Measurements from ENCODE around the gene GRID1. TPM values are rescaled to one million over a fixed set of nuclear protein-coding genes. Genes with fewer than 3 reads are reported as not detected.

Gene GRID1
- polyA plus RNA-seq, 4 donors = 0.27 to 1.1 (median 0.40) TPM; not detected in 1

DNA sequence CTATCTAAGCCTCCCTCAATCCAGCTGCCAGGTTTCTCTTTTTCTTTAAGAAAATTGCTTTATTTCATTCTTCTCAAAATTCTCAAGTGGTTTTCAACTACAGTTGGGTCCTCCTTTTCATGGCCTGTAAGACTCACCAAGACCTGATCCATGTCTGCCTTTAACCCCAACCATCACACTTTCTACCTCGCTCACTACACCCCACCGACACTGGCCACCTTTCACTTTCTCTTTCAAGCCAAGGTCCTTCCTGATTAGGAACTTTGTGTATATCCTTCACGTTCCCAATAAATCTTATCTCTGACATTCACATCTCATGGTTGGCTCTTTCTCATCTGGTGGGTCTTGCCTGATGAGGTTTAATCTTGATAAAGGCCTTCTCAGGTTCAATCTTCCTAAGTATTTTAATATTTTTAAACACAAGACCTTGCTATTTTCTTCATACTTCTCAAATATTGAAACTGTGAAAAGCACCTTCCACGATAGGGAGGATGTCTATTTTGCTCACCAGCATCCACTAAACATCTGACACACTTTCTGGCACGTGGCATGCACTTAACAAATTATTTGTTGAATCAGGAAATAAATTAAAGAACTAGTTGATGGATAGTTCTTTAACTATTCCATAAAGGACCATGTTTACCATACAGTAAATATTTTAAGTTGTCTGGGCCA lies 624.8 kb downstream of the GRID1 start:
- Histone ChIP-seq H3K9me3 (ENCODE audit: control insufficient read depth in 2 of 2, insufficient read depth in 1 of 2, low read depth in 1 of 2, low read length in 1 of 2) (no peaks in the 10 kb centered on the region), H3K4me3 (ENCODE audit: low read depth in 1 of 3, low read length in 3 of 3) (no peak overlapping the region), H3K36me3 (ENCODE audit: control insufficient read depth in 3 of 3, insufficient read depth in 2 of 3, low read depth in 1 of 3, low read length in 3 of 3) (no peaks in the 10 kb centered on the region), H3K27me3 (ENCODE audit: control insufficient read depth in 3 of 3, insufficient read depth in 3 of 3, low read length in 3 of 3) (no peaks in the 10 kb centered on the region), H3K4me1 (ENCODE audit: control insufficient read depth in 3 of 3, insufficient read depth in 2 of 3, low read depth in 1 of 3, low read length in 2 of 3) (no peaks in the 10 kb centered on the region), H3K27ac (ENCODE audit: low read depth in 1 of 3, low read length in 2 of 3) (no peak overlapping the region)
- DNase-seq = peak in 1 of 2 donors; percentile 17
- no peak for FAIRE-seq
- 24 to 46% (median 34%) methylated on average over 5 of the region's 5 CpGs for WGBS, 3 donors

DNA sequence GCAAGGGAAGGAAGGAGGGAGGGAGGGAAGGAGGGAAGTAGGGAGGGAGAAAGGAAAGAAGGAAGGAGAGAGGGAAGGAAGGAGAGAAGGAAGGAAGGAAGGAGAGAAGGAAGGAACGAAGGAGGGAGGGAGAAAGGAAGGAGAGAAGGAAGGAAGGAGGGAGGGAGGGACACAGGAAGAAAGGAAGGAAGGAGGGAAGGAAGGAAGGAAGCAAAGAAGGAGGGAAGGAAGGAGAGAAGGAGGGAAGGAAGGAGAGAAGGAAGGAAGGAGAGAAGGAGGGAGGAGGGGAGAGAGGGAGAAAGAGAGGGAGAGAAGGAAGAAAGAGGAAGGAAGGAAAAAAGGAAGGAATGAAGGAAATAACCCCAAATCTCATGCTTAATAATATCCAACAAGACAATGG lies 630.6 kb downstream of the GRID1 start:
- H3K4me1 ChIP-seq (ENCODE audit: control insufficient read depth in 3 of 3, insufficient read depth in 2 of 3, low read depth in 1 of 3, low read length in 2 of 3) = no peaks in the 10 kb centered on the region
- H3K36me3 ChIP-seq (ENCODE audit: control insufficient read depth in 3 of 3, insufficient read depth in 2 of 3, low read depth in 1 of 3, low read length in 3 of 3) = no peaks in the 10 kb centered on the region
- no peak overlapping the region for H3K27ac ChIP-seq (ENCODE audit: low read depth in 1 of 3, low read length in 2 of 3)
- H3K4me3 ChIP-seq (ENCODE audit: low read depth in 1 of 3, low read length in 3 of 3) = no peak overlapping the region
- DNase-seq (no peak), FAIRE-seq (no peak)
- WGBS, 3 donors = 45 to 70% (median 52%) methylated on average over 1 of the region's 1 CpG
- no peaks in the 10 kb centered on the region for H3K9me3 ChIP-seq (ENCODE audit: control insufficient read depth in 2 of 2, insufficient read depth in 1 of 2, low read depth in 1 of 2, low read length in 1 of 2)
- H3K27me3 ChIP-seq (ENCODE audit: control insufficient read depth in 3 of 3, insufficient read depth in 3 of 3, low read length in 3 of 3) = no peaks in the 10 kb centered on the region

GRCh38 chr10:85734791-85735190 lies 631.8 kb downstream of the GRID1 start:
- Histone ChIP-seq H3K27ac (ENCODE audit: low read depth in 1 of 3, low read length in 2 of 3) (no peak overlapping the region), H3K36me3 (ENCODE audit: control insufficient read depth in 3 of 3, insufficient read depth in 2 of 3, low read depth in 1 of 3, low read length in 3 of 3) (no peaks in the 10 kb centered on the region), H3K4me3 (ENCODE audit: low read depth in 1 of 3, low read length in 3 of 3) (no peak overlapping the region), H3K9me3 (ENCODE audit: control insufficient read depth in 2 of 2, insufficient read depth in 1 of 2, low read depth in 1 of 2, low read length in 1 of 2) (no peaks in the 10 kb centered on the region), H3K4me1 (ENCODE audit: control insufficient read depth in 3 of 3, insufficient read depth in 2 of 3, low read depth in 1 of 3, low read length in 2 of 3) (no peaks in the 10 kb centered on the region), H3K27me3 (ENCODE audit: control insufficient read depth in 3 of 3, insufficient read depth in 3 of 3, low read length in 3 of 3) (no peaks in the 10 kb centered on the region)
- FAIRE-seq = no peak
- DNase-seq = no peak
- 67 to 77% (median 71%) methylated on average over 7 of the region's 7 CpGs for WGBS, 3 donors

- WGBS, 3 donors = 81 to 86% (median 82%) methylated on average over 6 of the region's 6 CpGs
- DNase-seq = no peak
- no peaks in the 10 kb centered on the region for H3K9me3 ChIP-seq (ENCODE audit: control insufficient read depth in 2 of 2, insufficient read depth in 1 of 2, low read depth in 1 of 2, low read length in 1 of 2)
- no peaks in the 10 kb centered on the region for H3K27me3 ChIP-seq (ENCODE audit: control insufficient read depth in 3 of 3, insufficient read depth in 3 of 3, low read length in 3 of 3)
- no peak for FAIRE-seq
- H3K4me1 ChIP-seq (ENCODE audit: control insufficient read depth in 3 of 3, insufficient read depth in 2 of 3, low read depth in 1 of 3, low read length in 2 of 3) = no peaks in the 10 kb centered on the region
- no peak overlapping the region for H3K4me3 ChIP-seq (ENCODE audit: low read depth in 1 of 3, low read length in 3 of 3)
- H3K36me3 ChIP-seq (ENCODE audit: control insufficient read depth in 3 of 3, insufficient read depth in 2 of 3, low read depth in 1 of 3, low read length in 3 of 3) = no peaks in the 10 kb centered on the region
- no peak overlapping the region for H3K27ac ChIP-seq (ENCODE audit: low read depth in 1 of 3, low read length in 2 of 3)
These were observed 642.4 kb downstream of the GRID1 start for GRCh38 chr10:85724215-85724614.

GRCh38 chr10:85720931-85721590 lies 645.5 kb downstream of the GRID1 start:
- Histone ChIP-seq H3K9me3 (ENCODE audit: control insufficient read depth in 2 of 2, insufficient read depth in 1 of 2, low read depth in 1 of 2, low read length in 1 of 2) (peaks cover 0 to 3% of the 10 kb centered on the region in 2 donors), H3K4me1 (ENCODE audit: control insufficient read depth in 3 of 3, insufficient read depth in 2 of 3, low read depth in 1 of 3, low read length in 2 of 3) (no peaks in the 10 kb centered on the region), H3K27ac (ENCODE audit: low read depth in 1 of 3, low read length in 2 of 3) (no peak overlapping the region), H3K36me3 (ENCODE audit: control insufficient read depth in 3 of 3, insufficient read depth in 2 of 3, low read depth in 1 of 3, low read length in 3 of 3) (no peaks in the 10 kb centered on the region), H3K4me3 (ENCODE audit: low read depth in 1 of 3, low read length in 3 of 3) (no peak overlapping the region), H3K27me3 (ENCODE audit: control insufficient read depth in 3 of 3, insufficient read depth in 3 of 3, low read length in 3 of 3) (no peaks in the 10 kb centered on the region)
- WGBS, 3 donors = 67 to 78% (median 70%) methylated on average over 5 of the region's 5 CpGs
- DNase-seq (no peak), FAIRE-seq (no peak)

- 52 to 78% (median 64%) methylated on average over 3 of the region's 3 CpGs for WGBS, 3 donors
- no peak overlapping the region for H3K27ac ChIP-seq (ENCODE audit: low read depth in 1 of 3, low read length in 2 of 3)
- FAIRE-seq = no peak
- no peaks in the 10 kb centered on the region for H3K36me3 ChIP-seq (ENCODE audit: control insufficient read depth in 3 of 3, insufficient read depth in 2 of 3, low read depth in 1 of 3, low read length in 3 of 3)
- H3K4me1 ChIP-seq (ENCODE audit: control insufficient read depth in 3 of 3, insufficient read depth in 2 of 3, low read depth in 1 of 3, low read length in 2 of 3) = no peaks in the 10 kb centered on the region
- peaks cover 0 to 3% of the 10 kb centered on the region in 2 donors for H3K9me3 ChIP-seq (ENCODE audit: control insufficient read depth in 2 of 2, insufficient read depth in 1 of 2, low read depth in 1 of 2, low read length in 1 of 2)
- DNase-seq = no peak
- no peaks in the 10 kb centered on the region for H3K27me3 ChIP-seq (ENCODE audit: control insufficient read depth in 3 of 3, insufficient read depth in 3 of 3, low read length in 3 of 3)
- no peak overlapping the region for H3K4me3 ChIP-seq (ENCODE audit: low read depth in 1 of 3, low read length in 3 of 3)
These were observed 647.2 kb downstream of the GRID1 start for GRCh38 chr10:85719408-85719807.

GRCh38 chr10:85713885-85714284 lies 652.7 kb downstream of the GRID1 start:
- peaks cover 0 to 3% of the 10 kb centered on the region in 2 donors for H3K9me3 ChIP-seq (ENCODE audit: control insufficient read depth in 2 of 2, insufficient read depth in 1 of 2, low read depth in 1 of 2, low read length in 1 of 2)
- 71 to 85% (median 82%) methylated on average over 4 of the region's 4 CpGs for WGBS, 3 donors
- H3K36me3 ChIP-seq (ENCODE audit: control insufficient read depth in 3 of 3, insufficient read depth in 2 of 3, low read depth in 1 of 3, low read length in 3 of 3) = no peaks in the 10 kb centered on the region
- FAIRE-seq (no peak), DNase-seq (no peak)
- no peak overlapping the region for H3K27ac ChIP-seq (ENCODE audit: low read depth in 1 of 3, low read length in 2 of 3)
- H3K4me1 ChIP-seq (ENCODE audit: control insufficient read depth in 3 of 3, insufficient read depth in 2 of 3, low read depth in 1 of 3, low read length in 2 of 3) = no peaks in the 10 kb centered on the region
- no peaks in the 10 kb centered on the region for H3K27me3 ChIP-seq (ENCODE audit: control insufficient read depth in 3 of 3, insufficient read depth in 3 of 3, low read length in 3 of 3)
- H3K4me3 ChIP-seq (ENCODE audit: low read depth in 1 of 3, low read length in 3 of 3) = no peak overlapping the region

GRCh38 chr10:85702768-85703167 lies 663.8 kb downstream of the GRID1 start:
- no peak overlapping the region for H3K27ac ChIP-seq (ENCODE audit: low read depth in 1 of 3, low read length in 2 of 3)
- H3K4me1 ChIP-seq (ENCODE audit: control insufficient read depth in 3 of 3, insufficient read depth in 2 of 3, low read depth in 1 of 3, low read length in 2 of 3) = no peaks in the 10 kb centered on the region
- no peaks in the 10 kb centered on the region for H3K36me3 ChIP-seq (ENCODE audit: control insufficient read depth in 3 of 3, insufficient read depth in 2 of 3, low read depth in 1 of 3, low read length in 3 of 3)
- H3K9me3 ChIP-seq (ENCODE audit: control insufficient read depth in 2 of 2, insufficient read depth in 1 of 2, low read depth in 1 of 2, low read length in 1 of 2) = no peaks in the 10 kb centered on the region
- DNase-seq = no peak
- no peaks in the 10 kb centered on the region for H3K27me3 ChIP-seq (ENCODE audit: control insufficient read depth in 3 of 3, insufficient read depth in 3 of 3, low read length in 3 of 3)
- WGBS, 3 donors = 61 to 67% (median 66%) methylated on average over 2 of the region's 2 CpGs
- no peak for FAIRE-seq
- H3K4me3 ChIP-seq (ENCODE audit: low read depth in 1 of 3, low read length in 3 of 3) = no peak overlapping the region
